Stimulated activated naive CD8-positive, alpha-beta T cell treated with anti-CD3 and anti-CD28 coated beads, Interleukin-15, Interleukin-2, amounts not matched to agents 100 U/mL and 50 U/mL, for 24 hours (primary cell): ENCODE data around the gene SYNE1.

ENCODE experiments used
- ATAC-seq: fragments of 150-1000 bp; cut with Tn5 transposase; one replicate; pipeline ENCODE4 v1.10.0; 2021
- DNase-seq: peaks from one replicate; pipeline ENCODE4 v3.0.0; 2021

SYNE1 gene

DNA sequence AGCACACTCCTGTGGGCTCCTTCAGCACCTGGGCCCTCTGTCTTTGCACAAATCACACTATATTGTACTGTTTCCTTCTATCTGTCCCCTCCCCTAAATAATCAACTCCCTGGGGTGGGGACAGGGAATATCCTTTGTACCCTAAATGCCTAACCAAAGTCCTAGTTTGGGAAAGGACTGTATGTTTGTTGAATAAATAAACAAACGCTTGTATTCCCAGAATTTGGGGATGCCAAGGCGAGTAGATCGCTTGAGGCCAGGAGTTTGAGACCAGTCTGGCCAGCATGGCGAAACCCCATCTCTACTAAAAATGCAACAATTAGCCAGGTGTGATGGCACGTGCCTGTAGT lies 322.7 kb downstream of the SYNE1 start:
- ATAC-seq, result no peak
- no peak for DNase-seq

DNA sequence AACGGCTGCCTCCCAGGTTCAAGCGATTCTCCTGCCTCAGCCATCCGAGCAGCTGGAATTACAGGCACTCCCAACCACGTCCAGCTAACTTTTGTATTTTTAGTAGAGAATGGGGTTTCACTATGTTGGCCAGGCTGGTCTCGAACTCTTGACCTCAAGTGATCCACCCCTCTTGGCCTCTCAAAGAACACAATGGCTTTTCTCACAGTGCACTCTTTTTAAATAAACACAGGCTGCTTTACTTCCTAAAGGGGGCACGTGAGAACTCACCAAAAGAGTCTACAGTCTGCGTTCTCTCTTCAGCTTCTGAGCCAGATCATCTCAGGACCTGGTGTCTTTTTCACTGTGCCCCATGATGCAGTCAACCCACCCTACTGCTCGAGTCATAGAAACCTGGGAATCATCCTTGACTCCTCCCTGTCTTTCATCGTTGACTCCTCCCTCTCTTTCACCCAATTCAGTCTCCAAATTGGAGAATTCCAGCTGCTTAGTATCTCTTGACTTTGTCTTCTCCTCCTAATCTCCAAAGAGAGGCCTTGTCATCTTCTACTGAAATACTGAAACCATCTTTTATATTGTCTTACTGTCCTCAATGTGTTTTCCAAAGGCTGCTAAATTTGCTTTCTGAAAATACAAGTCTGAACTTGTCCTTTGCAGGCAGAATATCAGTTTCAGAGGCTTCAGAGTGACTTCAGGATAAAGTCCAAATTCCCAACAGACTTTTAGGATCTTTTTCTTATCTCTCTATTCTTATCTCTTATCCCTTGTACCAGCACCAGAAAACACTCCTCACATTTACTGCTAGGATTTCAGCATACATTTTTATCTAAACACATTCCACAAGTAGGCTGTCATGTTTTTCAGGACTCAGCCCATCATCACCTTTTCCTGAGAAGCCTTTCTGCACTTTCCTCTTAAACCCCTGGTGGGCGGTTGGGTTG lies 323.4 kb downstream of the SYNE1 start:
- ATAC-seq (no peak), DNase-seq (no peak)

DNA sequence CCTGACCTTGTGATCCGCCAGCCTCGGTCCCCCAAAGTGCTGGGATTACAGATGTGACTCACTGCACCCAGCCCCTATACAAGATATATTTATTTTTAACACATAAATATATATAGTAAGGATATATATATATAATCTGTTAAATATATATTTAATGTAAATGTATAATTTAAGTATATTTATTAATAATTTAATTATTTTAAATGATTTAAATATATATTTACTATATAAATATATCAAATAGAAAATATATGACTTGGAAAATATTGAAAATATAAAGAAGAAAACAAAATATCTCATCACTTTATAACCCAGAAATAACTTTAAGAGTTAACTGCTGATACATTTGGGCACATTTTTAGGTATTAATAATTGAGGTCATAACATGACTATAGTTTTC lies 324.7 kb downstream of the SYNE1 start:
- ATAC-seq (no peak), DNase-seq (no peak)

DNA sequence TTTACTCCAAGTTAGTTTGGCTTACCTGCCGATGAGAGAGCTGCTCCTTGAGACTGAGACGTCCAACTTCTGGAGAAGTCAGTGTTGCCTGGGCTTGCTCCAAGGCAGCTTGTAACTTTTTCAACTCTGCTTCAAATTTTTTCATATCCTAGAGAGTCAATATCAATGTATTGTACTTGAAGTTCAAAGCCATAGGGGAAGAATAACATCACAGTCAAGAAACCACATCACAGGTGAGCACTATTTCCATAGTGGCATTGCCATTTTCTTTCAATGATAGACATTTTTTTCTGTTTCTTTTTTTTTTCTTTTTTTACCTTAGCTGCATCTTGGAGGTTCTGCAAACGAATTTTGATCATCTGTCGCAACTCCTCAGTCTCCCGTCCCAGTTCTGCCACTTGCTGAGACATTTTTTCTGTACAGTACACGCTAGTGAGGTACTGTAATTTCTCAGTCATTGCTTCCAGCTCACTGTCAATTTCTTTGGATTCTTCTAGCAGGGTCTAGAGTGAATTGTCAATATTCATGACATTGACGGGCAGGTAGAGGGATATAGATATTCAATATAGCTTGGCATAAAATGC lies 326.7 kb downstream of the SYNE1 start:
- ATAC-seq (no peak), DNase-seq (no peak)

DNA sequence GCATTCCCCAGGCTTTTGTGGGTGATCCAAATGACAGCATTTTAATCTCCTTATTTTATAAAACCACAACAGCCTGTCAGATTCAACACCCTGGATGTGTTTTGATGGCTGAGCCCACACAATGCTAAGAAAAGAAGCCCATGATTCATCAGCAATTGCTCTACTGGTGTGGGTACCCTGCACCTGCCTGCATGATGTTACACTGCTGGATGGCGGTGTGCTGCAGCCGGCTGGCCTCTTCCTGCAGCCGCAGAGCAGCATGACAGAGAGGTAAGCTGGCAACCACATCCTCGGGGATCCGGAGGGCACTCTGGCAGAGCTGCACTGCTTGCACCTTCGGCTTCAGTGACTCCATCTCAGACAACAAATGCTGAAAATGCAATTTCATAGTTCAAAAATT lies 327.5 kb downstream of the SYNE1 start:
- ATAC-seq (peak; percentile 99), DNase-seq (peak; percentile 72)

DNA sequence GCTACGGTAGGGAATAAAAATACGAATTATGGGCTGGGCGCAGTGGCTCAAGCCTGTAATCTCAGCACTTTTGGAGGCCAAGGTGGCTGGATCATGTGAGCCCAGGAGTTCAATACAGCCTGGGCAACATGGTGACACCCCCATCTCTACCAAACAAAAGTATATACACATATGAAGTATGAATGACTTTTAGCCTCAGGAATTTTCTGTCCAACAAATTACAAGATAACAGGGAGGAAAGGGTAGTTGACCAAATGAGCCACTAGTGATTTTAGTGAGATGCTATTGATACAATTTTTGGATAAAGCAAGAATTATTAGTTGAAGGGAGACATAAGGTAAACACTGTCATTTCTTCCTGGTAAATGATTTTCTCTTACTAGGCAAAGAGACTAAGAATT lies 328.2 kb downstream of the SYNE1 start:
- ATAC-seq (no peak), DNase-seq (no peak)

DNA sequence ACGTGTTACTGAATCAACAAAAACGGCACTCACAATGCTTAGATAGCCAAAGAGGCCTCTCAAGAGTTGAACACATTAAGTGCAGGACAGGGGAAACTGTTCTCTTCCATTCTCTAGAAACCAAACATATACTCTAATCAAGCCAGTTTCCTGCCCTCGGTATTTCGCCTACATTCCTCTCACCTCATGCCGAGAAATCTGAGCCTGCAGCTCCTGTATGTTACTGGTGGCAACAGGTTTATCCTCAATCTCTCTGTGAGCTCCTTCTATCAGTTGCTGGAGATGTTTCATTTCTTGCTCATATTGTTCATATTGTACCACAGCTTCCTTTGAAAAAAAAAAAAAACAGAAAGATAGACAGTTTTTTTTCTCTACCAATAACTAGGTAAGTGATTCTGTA lies 328.9 kb downstream of the SYNE1 start:
- DNase-seq, result no peak
- ATAC-seq, result no peak

DNA sequence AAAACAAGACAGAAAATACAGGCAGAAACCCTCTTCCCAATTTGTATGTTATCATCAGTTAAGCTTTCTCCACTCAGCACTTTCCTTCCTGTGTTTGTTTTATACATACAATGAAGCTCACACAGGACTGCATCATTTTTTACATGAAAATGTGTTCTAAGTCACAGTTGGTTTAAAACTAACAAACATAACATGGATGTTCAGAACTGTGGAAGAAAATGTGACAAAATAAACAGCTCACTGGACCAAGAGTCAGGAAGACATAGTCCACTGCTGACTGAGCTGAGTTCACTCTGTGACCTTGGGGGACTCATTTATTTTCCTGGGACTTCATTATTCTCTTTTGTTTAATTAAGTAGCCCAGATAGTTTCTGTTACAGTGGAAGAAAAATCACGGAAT lies 331.5 kb downstream of the SYNE1 start:
- no peak for DNase-seq
- no peak for ATAC-seq

DNA sequence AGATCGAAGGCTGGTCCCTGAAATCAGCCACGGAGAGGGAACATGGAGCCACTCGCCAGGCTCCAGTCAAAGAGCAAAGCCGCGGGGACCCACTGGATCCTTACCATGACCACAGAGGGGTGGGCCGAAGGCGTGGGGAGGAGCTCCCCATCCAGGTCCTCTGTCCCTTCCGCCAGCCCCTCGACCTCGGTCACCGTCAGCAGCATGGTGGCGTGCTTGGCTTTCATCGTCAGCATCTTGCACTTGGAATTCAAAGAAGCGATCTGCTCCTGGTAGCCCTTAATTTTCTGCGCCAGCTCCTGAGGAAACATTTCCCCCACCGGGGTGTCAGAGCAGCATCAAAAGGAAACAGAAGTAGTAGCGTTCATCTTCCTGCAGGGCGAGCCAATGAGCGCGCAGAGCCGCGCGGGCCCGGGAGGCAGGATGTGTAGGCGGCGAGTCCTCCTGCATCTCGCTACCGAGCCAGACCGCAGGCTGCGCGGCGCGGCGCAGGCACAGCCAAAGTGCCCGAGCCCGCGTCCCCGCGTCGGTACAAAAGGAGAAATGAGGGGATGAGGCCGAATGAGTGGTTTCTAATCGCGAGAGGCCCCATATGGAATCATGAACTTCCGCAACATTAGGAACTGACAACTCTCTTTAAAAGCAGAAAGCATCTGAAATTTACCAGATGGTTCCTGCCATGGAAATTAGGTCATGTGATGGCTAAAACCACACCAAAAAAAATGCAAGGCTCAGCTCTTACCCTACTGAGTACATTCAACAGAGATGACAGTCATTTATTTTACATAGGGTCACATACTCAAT lies 335.2 kb downstream of the SYNE1 start:
- ATAC-seq, result peak; percentile 96
- DNase-seq, result peak; percentile 90

DNA sequence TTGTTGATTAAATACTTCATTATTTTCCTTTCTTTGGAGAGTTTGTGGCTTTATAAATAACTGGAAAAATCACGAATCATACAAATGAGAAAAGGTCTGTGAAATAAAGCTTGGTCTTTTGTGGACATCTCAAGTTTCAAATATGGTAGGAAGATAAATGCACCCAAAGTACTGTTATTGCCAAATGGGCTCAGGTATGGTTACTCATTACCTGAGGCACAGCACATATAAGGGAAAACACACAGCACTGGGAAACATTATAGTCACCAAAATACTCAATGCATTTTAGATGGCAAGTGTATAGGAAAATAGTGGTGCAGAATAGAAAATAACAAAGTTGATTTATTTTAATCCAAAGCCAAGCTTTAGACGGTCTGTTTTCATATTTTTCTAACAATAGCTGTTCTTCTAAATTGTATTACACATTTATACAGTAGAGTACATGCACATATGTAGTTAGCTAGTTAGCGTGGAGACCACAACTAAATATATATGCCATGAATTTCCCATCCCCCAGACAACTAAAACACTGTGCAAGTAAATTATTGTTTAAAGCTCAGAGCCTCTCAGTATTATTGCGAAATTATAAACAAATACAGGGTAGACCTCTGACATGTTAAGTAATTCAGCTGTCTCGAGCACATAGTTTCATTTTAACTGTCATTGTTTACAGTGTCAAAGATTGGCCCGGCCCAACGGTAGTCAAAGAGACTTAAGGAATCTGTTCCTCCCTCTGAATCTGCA lies 336.0 kb downstream of the SYNE1 start:
- ATAC-seq, result no peak
- DNase-seq, result no peak

DNA sequence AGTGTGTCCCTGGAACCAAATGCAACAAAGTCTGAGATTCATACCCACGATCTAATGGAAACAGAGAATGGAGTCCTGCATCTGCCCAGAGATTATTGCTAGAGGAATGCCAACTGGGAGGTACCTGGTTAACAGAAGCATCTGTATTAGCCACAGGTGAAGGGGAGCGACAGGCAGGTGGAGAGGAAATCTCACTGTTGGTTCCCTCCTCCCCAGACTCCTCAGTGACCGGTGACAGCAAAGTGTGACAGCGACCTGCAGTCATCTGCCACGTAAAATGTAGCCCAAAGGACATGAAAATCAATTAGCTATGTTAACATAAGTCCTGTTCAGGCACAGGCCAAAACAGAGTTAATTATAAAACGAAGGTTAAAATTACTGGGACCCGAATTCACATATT lies 336.6 kb downstream of the SYNE1 start:
- no peak for ATAC-seq
- no peak for DNase-seq

DNA sequence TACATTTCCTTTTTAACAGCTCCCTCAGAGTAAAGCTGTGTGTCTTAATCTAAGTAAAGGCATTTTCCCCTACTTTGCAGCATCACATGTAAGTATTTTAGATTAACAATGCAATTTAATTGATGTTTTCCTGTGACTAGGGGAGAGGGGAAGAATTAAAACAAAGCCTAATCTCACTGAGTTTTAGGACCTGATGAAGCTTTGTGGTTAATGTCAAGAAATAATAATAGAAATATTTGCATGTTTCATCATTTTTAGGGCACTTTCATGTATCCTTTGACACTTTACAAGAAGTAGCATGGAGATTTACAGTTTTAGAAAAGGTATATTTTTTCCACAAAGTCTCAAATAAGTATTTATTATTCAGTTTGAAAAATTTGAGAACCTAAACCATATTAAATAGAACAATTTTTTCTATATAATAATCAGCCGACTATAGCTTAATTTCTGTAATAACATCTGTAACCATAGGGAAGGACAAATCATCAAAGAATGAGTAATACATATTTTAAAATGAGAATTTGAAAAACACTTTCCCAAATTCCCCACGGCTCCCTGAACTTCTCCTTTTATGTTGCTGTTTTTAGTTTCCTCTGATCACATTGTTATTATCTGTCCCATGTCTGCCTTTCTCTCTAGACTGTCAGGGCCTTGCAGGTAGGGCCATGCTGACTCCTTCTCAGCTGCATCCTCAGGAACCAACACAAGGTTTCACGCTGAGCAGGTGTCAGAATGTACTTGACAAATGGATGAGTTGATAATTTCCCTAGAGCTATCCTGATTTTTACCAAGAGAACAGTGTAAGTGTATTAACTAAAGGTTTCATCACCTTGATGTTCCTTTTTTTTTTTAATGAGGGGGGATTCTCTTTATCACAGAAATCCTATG lies 338.1 kb downstream of the SYNE1 start:
- no peak for DNase-seq

DNA sequence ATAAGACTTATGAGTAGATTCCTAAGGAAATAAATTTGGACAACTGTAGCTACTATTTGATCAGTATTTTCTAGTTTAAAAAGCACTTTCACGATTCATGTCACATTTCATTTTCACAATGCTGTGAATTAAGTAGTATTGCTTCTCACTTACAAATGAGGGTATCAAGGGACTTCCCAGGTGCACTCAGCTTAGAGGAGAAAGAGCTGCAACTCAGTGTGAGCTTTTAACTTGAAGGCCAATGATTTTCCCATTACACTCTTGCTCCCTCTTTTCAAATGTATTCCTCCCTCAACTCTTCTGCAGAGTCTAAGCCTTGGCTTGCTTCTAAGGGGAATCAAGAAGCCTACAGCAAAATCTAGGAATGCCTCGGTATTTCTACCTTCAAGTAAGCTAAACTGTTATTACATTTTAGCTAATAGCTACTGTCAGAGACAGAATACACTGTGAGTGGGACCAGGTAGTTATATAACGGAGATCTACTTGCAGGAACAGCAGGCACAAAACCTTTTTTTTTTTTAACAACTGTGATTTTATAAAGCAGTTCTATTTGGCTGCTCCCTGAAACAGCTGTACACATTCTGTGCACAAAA lies 339.0 kb downstream of the SYNE1 start:
- ATAC-seq, result no peak
- DNase-seq, result no peak

More for the DNA sequence above, 338.1 kb downstream of the SYNE1 start:
- ATAC-seq, result no peak

DNA sequence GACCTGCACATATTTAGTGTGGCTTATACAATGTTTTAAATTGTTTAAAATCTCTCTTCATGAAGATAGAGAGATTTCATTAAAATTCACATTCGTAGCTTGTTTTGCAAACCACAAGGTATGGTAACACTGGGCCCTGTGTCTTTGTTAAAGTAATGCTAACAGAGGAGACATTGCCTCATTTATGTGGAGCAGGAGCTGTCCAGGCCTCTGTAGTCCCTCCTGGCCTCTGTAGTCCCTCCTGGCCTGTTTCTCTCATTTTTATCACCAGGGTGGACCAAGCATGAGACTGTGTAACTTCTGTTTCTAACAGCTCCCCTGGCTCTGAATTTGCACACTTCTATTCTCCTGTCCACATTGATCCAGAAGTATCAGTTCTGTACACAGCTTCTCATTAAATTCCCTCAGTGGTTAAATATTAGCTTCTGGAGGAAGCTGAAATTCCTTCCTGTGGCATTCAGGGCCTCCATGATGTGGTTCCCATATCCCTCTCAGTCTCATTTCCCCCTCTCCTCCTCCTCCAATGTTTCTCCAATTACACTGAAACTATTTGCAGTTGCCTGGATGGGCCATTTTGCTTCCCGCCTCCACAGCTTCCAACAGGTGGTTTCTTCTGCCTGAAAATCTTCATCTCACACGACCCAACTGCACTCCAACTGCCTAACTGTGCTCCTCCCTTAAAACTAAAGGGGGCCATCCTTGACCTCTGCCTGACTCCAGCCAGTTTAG lies 340.4 kb downstream of the SYNE1 start:
- no peak for ATAC-seq
- DNase-seq, result no peak

DNA sequence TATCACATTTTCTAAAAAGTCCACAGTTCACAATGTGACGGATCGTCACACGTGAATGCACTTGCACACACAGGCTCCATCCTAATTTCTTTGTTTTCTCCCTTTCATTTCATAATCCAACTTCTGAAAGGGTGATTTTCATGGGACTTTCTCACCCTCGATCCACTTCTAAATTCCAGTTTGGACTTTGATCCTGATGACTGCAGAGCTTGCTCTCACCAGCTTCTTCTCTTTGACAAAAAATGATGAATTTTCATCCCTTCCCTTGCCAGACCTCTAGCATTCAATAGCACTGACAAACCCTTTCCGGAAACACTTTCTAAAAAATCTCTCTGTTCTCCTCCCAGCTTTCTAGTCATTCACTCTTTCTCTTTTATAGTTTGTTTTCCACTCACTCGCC lies 341.2 kb downstream of the SYNE1 start:
- DNase-seq (no peak), ATAC-seq (no peak)

DNA sequence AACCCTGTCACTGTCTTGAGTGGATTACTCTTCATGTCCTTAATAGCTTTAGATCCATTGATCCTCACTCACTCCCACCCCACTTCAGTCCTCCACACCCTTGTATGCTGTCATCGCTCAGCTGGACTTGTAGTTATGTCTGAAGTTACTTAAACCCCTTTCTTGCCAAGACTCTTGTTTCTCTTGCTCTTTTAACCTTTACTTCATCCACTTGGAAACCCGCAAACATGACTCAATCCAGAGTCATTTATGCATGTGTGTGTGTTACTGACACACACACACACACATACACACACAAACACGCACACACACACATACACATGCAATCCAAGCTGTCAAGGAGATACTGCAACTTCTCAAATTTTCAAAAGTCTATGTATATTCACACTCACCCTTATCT lies 341.8 kb downstream of the SYNE1 start:
- DNase-seq (no peak), ATAC-seq (no peak)

DNA sequence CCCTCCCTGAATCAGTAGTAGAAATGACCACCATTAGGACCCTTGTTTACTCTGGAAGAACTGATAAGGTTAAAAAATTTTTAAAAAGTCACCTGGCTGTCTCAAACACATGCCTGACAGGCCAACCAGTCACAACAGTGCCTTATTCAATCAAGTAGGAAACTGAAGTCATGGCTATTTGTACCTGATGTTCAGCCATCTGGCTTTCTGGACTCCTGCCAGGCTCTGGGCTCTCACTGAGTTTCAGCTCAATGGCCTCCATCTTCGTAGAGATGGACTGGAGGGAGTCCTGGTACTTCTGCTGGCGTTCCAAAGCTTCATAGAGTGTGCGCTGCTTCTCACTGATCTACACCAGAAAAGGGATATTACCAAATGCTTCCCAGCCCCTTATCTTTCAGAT lies 343.8 kb downstream of the SYNE1 start:
- ATAC-seq (no peak), DNase-seq (no peak)

DNA sequence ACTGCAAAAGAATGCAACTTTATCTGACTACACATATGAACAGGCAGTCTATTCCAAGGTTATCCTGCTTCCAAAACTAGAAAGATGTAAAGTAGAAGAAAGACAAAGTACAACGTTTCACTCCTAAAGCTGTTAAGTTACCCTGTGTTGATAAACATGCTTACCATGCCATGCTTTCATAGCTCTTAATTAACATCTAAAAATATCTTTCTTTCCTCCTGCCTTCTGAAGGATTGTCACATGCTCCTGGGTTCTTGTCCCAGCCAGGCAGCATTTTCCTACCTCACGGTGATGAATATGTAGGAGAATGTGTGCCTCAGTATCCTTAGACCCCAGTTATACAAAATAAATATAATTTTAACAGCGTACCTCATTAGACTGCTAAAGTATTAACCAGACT lies 344.6 kb downstream of the SYNE1 start:
- DNase-seq, result no peak
- no peak for ATAC-seq

DNA sequence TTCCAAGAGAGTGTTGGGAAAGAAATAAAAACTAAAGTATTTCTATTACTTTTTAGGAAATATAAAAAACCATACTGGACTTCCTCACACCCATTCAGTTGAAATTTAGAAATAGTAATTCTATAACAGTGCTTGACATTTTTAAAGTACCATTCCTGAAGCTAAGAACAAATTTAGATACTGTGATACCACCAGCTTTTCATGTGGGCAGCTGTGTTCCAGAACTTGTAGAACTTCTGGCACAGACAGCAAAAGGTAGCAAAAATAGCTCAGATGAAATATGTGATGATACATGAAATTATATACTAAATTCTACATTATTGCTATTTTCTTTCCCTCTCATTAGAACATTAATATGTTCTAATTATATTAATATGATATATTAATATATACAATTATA lies 346.5 kb downstream of the SYNE1 start:
- ATAC-seq (no peak), DNase-seq (no peak)

DNA sequence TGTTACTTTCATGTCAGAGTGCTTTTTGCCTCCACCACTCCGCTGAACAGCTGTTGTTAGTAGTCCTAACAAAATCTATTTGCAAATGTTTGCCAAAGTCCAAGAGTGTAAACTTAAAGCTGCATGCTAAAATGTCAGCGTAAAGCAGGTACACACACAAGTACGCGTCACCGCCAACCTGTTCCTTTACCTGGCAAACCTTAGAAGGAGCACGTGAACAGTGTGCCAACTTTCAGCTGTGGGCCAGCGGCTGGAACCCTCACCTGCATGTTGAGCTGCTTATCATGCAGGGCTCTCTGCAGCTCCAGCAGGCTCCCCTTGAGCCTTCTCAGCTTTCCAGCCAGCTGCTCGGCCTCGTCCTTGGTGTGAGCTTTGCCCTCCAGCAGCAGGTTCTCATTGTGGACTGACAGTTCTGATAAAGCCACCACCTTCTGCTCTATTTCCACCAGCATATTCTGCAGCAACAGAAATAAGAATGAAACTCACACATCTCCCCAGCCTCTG lies 359.3 kb downstream of the SYNE1 start:
- no peak for DNase-seq
- ATAC-seq, result no peak
